GM18951 (cell line): ENCODE data around the gene NOP14.

Experiments
- POLR2A ChIP-seq: IDR thresholded peaks from 4 replicates; pipeline ENCODE4 v1.6.1; 2011; ENCODE audit warnings: mild to moderate bottlenecking; ENCODE audit not compliant: insufficient read length, insufficient read depth; ENCODE audit errors: extremely low read depth
- in situ Hi-C: fragments of 300-500 bp; cut with MboI; formaldehyde crosslinking; loops from one replicate; pipeline ENCODE4 v1.12.0; 2022; ENCODE audit warnings: low sequenced_read_pairs, mixed read lengths, inconsistent platforms; ENCODE audit not compliant: unreplicated experiment

Gene NOP14

GRCh38 chr4:2915789-2916188, 47.4 kb downstream of the NOP14 start:
- no peak for TF ChIP-seq POLR2A
- in situ Hi-C loops, result no loop called here

- in situ Hi-C loops, result no loop called here
- no peak for TF ChIP-seq POLR2A
These were observed 48.7 kb downstream of the NOP14 start for GRCh38 chr4:2914256-2915126.

DNA sequence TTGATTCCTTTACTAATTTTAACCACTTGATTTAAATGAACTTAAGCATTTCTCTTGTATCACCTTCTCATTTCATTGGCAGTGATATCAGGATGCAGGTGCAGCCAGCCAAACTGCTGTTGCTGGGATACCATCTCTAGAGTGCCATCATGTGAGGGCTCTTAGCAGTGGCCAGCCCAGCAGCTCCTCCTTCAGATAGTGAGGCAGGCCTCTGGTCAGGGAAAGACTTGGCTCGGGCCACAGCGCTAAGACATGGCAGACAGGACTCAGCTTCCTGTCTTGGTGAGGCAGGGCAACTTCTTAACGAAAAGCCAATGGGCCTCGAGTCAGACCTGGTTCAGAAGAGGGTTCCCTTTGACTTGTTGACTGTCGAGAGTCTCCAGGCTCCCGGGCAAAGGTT, 50.0 kb downstream of the NOP14 start:
- no peak for TF ChIP-seq POLR2A
- in situ Hi-C loops, result no loop called here

DNA sequence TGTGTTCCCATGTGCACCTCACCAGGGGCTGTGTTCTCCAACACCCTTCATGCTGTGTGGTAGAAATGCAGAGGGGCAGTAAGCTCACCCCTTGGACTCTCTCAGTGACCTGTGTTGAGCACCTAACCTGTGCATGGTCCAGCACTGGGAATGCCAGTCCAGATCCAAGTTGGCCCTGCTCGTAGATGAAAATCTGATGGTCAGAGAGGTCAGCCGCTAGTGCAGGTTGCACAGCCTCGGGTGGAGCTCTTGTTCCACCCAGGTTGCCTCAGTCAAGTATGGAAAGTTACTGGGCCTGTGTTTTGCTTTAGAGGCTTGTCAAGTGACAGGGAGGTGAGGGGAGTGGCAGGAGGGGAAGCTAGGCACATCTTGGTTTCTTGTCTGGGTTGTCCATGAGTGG, 51.3 kb downstream of the NOP14 start:
- TF ChIP-seq POLR2A, result no peak
- in situ Hi-C loops, result no loop called here

GRCh38 chr4:2910409-2910808, 52.8 kb downstream of the NOP14 start:
- no peak for TF ChIP-seq POLR2A
- in situ Hi-C loops, result no loop called here

- in situ Hi-C loops, result no loop called here
- TF ChIP-seq POLR2A, result no peak
These were observed 53.6 kb downstream of the NOP14 start for GRCh38 chr4:2909583-2909982.

DNA sequence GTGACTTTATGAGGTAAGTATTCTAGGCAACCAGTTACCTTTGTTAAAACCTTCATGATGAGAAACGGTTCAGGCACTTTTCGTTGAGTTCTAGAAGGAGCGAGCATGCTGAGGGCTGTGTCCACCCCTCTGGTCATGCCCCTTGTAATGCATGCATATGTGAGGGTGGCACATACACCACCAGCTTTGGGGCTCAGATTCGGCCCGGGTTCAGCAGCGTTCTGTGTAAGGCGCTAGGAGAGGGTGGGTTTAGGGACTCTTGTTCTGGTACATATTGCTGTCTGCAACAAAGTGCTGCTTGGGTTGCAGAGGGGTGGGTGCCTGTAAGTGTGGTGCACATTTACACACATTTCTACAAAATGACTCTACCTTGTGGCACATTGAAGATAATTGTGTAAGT, 54.5 kb downstream of the NOP14 start:
- TF ChIP-seq POLR2A, result no peak
- in situ Hi-C loops, result no loop called here

GRCh38 chr4:2907706-2908293, 55.4 kb downstream of the NOP14 start:
- no peak for TF ChIP-seq POLR2A
- in situ Hi-C loops, result no loop called here

DNA sequence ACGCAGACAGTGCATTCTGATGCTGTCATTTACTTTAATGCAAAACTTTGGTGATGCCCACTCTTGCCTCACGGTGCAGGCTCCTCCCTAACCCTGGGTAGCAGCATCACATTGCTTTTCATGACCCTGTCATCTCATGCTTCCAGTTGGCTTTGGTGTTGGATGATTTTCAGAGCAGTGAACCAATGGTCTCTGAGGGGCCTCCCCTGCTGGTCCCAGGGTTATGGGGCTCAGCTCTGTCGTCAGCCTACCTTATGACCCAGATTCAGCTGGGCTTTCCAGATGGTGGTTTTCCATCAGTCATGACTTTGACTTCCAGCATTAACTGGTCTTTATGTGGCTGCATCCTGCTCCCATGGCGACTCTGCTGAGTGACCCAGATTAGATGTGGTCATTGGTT, 56.0 kb downstream of the NOP14 start:
- in situ Hi-C loops, result no loop called here
- TF ChIP-seq POLR2A, result no peak

DNA sequence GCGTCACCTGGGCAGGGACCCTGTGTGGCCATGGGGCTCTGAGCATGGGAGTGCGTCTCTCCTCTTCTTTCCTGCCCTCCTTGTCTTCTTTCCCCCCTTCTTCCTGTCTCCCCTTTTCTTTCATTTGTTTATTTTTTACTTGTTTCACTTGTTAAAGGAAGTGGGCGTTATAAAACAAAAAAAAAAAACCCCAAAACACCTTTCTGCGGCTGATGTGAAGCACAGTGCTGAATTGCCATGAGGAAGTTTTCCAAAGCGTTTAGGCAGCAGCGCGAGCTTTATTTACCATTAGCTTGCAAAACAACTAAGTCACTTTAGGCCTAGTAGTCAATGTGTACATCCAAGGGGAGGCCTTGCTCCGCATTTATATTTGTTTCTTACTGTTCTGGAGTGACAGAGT, 57.0 kb downstream of the NOP14 start:
- in situ Hi-C loops, result no loop called here
- TF ChIP-seq POLR2A, result no peak

- in situ Hi-C loops, result no loop called here
These were observed 57.7 kb downstream of the NOP14 start for GRCh38 chr4:2905544-2905943.

DNA sequence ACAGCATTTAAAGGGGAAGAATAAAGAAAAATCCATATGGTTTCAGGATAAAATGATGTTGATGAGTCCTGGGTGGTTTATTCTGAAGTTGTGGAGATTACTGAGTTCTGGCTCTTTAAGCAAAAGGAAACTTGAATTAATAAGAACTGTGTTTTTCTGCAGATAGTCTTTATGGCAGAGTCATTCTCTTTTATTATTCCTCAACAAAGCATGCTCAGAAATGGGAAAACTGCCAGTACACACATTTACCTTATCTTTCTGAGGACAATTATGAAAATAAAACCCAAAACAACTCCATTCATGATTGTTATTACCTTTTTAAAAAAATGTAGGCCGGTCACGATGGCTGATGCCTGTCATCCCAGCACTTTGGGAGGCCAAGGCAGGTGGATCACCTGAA, 61.1 kb downstream of the NOP14 start:
- TF ChIP-seq POLR2A, result no peak
- in situ Hi-C loops, result no loop called here

More at GRCh38 chr4:2905544-2905943, 57.7 kb downstream of the NOP14 start:
- TF ChIP-seq POLR2A, result no peak

DNA sequence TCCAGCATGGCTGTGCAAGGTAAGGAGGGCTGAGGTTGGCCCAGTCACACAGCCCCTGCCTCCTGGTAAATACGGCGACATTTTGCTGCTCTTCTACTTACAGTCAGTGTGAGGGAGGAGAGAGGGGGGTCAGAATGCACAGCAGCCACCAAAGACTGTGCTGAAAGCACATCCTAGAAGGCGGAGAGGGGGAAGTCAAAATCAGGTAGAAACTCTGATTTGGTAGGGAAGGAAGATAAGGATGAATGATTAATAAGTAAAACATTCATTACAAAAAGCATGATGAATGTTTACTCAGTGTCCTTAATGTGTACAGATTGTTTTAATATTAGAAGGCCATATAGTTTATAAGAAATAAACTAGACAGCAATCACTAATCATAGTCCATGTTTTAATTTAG, 62.0 kb downstream of the NOP14 start:
- TF ChIP-seq POLR2A, result no peak

DNA sequence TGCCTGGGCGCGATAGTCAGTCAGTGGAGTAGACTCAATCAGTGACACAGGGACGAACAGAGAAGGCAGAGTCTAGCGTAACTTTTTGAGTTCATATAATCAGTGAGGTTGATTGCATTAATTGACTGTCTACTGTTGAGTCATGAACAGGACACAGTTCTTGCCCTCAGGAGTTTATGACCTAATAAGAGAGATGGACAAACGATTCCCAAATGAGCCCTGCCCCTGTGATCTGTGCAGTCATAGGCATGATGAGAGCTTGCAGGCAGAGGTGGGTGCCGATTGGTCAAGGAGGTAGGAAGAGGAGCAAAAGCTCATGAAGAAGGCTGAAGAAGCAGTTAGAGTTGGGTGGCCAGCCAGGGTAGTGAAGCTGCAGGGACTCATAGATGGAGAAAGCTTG, 62.5 kb downstream of the NOP14 start:
- no peak for TF ChIP-seq POLR2A
- in situ Hi-C loops, result no loop called here

More for the DNA sequence above, 62.0 kb downstream of the NOP14 start:
- in situ Hi-C loops, result no loop called here
